ENCODE results near the gene COX20.
"Not testable (repeated sequence)": the region's sequence is repeated elsewhere in the genome, so short reads cannot be mapped to it uniquely, and the experiment has no call there.

DNA sequence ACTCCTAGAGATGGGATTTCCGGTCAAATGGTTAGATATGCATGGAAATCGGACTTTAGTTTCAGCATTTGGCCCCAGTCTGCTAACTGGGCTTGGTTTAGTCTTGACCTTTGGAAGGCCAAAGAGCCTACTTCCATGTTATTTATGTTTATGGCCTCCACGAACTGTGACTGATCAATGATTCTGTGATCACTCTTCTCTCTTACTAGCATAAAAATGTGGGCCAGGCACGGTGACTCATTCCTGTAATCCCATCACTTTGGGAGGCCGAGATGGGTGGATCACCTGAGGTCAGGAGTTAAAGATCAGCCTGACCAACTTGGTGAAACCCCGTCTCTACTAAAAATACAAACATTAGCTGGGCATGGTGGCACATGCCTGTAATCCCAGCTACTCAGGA, 40.9 kb upstream of the COX20 start:
- TF ChIP-seq RCOR1 (IDR thresholded peaks at IDR 0.05; ENCODE audit: insufficient replicate concordance, low read length); CEBPB (IDR thresholded peaks at IDR 0.05; ENCODE audit: low read depth, low read length); FOS (IDR thresholded peaks at IDR 0.05; ENCODE audit: low read depth, low read length); RFX5 (IDR thresholded peaks at IDR 0.05; ENCODE audit: low read depth, low read length); POLR2A (IDR thresholded peaks at IDR 0.05; ENCODE audit: low read depth, low read length); MAFK (IDR thresholded peaks at IDR 0.05; ENCODE audit: low read depth, low read length); RAD21 (IDR thresholded peaks at IDR 0.05; ENCODE audit: low read length); MXI1 (IDR thresholded peaks at IDR 0.05; ENCODE audit: borderline replicate concordance, low read depth, low read length); BHLHE40 (IDR thresholded peaks at IDR 0.05; ENCODE audit: low read depth, low read length); SMC3 (IDR thresholded peaks at IDR 0.05; ENCODE audit: low read depth, low read length); MAZ (IDR thresholded peaks at IDR 0.05; ENCODE audit: borderline replicate concordance, low read depth, low read length): not testable (repeated sequence)
- TF ChIP-seq, protein P1, sequence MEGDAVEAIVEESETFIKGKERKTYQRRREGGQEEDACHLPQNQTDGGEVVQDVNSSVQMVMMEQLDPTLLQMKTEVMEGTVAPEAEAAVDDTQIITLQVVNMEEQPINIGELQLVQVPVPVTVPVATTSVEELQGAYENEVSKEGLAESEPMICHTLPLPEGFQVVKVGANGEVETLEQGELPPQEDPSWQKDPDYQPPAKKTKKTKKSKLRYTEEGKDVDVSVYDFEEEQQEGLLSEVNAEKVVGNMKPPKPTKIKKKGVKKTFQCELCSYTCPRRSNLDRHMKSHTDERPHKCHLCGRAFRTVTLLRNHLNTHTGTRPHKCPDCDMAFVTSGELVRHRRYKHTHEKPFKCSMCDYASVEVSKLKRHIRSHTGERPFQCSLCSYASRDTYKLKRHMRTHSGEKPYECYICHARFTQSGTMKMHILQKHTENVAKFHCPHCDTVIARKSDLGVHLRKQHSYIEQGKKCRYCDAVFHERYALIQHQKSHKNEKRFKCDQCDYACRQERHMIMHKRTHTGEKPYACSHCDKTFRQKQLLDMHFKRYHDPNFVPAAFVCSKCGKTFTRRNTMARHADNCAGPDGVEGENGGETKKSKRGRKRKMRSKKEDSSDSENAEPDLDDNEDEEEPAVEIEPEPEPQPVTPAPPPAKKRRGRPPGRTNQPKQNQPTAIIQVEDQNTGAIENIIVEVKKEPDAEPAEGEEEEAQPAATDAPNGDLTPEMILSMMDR (conservative IDR thresholded peaks at IDR 0.05; ENCODE audit: low read depth, low read length) = not testable (repeated sequence)
- TF ChIP-seq, protein P2, sequence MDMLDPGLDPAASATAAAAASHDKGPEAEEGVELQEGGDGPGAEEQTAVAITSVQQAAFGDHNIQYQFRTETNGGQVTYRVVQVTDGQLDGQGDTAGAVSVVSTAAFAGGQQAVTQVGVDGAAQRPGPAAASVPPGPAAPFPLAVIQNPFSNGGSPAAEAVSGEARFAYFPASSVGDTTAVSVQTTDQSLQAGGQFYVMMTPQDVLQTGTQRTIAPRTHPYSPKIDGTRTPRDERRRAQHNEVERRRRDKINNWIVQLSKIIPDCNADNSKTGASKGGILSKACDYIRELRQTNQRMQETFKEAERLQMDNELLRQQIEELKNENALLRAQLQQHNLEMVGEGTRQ (IDR thresholded peaks at IDR 0.05; ENCODE audit: low read depth, low read length) = not testable (repeated sequence)

Measured in IMR-90 (cell line).